ENCODE data around the gene OR10H2.
"Not testable (repeated sequence)": the region's sequence is repeated elsewhere in the genome, so short reads cannot be mapped to it uniquely, and the experiment has no call there.

OR10H2 gene

GRCh38 chr19:15774159-15774558 is 46.3 kb downstream of the OR10H2 start:
- DNase-seq: not testable (repeated sequence)

DNA sequence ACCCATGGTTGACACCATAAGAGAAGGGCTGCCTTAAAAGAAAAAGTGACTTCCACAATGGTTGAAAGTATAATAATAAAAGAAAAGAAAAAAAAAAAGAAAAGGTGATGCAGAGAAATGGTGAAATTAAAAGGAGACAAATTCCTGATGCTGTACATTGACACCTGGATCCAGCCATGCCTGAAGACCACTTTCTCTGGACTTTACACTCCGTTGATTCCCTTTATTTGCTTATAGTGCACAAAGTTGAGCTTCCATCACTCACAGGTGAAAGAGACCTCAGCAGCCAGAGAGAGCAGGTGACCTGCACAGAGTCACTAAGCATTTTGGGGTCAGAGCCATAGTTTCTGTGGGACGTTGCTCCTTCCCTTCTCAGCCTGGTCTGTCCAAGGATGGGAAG is 47.4 kb downstream of the OR10H2 start:
- no peak for DNase-seq

DNA sequence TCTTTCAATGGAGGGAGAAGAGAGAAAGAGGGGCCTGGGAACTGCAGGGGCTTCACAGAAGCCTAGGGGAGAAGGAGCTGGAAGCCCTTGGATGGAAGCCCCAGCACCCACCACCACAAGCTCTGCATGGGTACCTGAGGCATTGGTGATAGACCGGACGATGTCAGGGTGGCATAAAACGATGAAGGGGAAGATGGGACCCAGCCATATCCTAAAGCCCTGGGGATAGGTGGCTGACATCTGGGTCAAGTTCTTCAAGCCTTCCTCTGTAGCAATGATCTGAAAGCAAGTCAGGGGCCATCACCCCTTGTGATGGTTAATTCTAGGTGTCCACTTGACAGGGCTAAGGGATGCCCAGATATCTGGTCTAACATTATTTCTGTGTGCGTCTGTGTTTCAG is 48.4 kb downstream of the OR10H2 start:
- DNase-seq: no peak

GRCh38 chr19:15776991-15777970 is 49.5 kb downstream of the OR10H2 start:
- no peak for DNase-seq

Data from NCI-H1048 (cell line).